ENCODE measurements around the gene ZNF804B.

- TF ChIP-seq, protein P1, sequence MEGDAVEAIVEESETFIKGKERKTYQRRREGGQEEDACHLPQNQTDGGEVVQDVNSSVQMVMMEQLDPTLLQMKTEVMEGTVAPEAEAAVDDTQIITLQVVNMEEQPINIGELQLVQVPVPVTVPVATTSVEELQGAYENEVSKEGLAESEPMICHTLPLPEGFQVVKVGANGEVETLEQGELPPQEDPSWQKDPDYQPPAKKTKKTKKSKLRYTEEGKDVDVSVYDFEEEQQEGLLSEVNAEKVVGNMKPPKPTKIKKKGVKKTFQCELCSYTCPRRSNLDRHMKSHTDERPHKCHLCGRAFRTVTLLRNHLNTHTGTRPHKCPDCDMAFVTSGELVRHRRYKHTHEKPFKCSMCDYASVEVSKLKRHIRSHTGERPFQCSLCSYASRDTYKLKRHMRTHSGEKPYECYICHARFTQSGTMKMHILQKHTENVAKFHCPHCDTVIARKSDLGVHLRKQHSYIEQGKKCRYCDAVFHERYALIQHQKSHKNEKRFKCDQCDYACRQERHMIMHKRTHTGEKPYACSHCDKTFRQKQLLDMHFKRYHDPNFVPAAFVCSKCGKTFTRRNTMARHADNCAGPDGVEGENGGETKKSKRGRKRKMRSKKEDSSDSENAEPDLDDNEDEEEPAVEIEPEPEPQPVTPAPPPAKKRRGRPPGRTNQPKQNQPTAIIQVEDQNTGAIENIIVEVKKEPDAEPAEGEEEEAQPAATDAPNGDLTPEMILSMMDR (IDR thresholded peaks at IDR 0.05; ENCODE audit: low read depth, low read length, missing input control), result no peak
- TF ChIP-seq RAD21 (IDR thresholded peaks at IDR 0.05) (no peak), TAF1 (conservative IDR thresholded peaks at IDR 0.05) (no peak), YY1 (IDR thresholded peaks at IDR 0.05) (no peak), ATF3 (IDR thresholded peaks at IDR 0.05) (no peak), SP1 (IDR thresholded peaks at IDR 0.05) (no peak), REST (IDR thresholded peaks at IDR 0.05) (no peak), JUND (IDR thresholded peaks at IDR 0.05) (no peak), RXRA (IDR thresholded peaks at IDR 0.05) (no peak), GABPA (IDR thresholded peaks at IDR 0.05 in 1 of 2, conservative IDR thresholded peaks at IDR 0.05 in 1 of 2) (no peak), EGR1 (IDR thresholded peaks at IDR 0.05; ENCODE audit: low read depth in 2 of 2) (no peak)
- TF ChIP-seq, protein P2, sequence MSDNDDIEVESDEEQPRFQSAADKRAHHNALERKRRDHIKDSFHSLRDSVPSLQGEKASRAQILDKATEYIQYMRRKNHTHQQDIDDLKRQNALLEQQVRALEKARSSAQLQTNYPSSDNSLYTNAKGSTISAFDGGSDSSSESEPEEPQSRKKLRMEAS (IDR thresholded peaks at IDR 0.05), result no peak
Observed at GRCh38 chr7:89165421-89165820, 405.9 kb downstream of the ZNF804B start.

Data from liver (tissue), 3 donors.